ENCODE measurements around the gene ERP27.

- TF ChIP-seq, protein P1, sequence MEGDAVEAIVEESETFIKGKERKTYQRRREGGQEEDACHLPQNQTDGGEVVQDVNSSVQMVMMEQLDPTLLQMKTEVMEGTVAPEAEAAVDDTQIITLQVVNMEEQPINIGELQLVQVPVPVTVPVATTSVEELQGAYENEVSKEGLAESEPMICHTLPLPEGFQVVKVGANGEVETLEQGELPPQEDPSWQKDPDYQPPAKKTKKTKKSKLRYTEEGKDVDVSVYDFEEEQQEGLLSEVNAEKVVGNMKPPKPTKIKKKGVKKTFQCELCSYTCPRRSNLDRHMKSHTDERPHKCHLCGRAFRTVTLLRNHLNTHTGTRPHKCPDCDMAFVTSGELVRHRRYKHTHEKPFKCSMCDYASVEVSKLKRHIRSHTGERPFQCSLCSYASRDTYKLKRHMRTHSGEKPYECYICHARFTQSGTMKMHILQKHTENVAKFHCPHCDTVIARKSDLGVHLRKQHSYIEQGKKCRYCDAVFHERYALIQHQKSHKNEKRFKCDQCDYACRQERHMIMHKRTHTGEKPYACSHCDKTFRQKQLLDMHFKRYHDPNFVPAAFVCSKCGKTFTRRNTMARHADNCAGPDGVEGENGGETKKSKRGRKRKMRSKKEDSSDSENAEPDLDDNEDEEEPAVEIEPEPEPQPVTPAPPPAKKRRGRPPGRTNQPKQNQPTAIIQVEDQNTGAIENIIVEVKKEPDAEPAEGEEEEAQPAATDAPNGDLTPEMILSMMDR (IDR thresholded peaks at IDR 0.05 in 8 of 11, conservative IDR thresholded peaks at IDR 0.05 in 3 of 11): no peak
- TF ChIP-seq POLR2A (IDR thresholded peaks at IDR 0.05): no peak
These were observed 34.8 kb downstream of the ERP27 start for GRCh38 chr12:14903386-14904098.
